Kasumi-1 (cell line): ENCODE results near the gene SLC2A5.

Experiments
- DNase-seq, 2 experiments: peaks; one replicate each; lab custom pipeline; 2025; lab: John Stamatoyannopoulos, UW

SLC2A5 gene

DNA sequence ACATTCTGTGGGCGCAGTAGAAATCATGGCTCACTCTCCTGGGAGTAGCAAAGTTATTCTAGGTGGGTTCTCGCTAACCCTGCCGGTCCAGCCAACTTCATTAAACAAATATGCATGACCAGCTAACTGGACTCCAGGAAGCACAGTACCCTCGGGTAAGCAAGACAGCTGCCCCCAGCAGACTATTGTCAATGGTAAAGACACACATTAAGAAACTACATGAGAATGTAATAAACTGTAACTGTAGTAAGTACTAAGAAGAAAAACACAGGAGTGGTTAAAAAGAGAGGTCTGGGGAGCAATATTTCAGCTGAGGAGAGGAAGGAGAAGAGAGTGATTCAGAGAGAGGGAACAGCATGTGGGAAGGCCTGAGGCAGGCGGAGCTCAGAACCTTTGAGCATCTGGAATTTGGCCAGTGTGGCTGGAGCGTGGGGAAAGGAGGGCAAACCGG lies 7.4 kb downstream of the SLC2A5 start:
- DNase-seq = no peak

- DNase-seq = no peak
These were observed 8.0 kb downstream of the SLC2A5 start for GRCh38 chr1:9061252-9061960.

GRCh38 chr1:9059891-9060744 lies 9.3 kb downstream of the SLC2A5 start:
- no peak for DNase-seq

- DNase-seq = no peak
These were observed 11.0 kb downstream of the SLC2A5 start for GRCh38 chr1:9058465-9058864.

DNA sequence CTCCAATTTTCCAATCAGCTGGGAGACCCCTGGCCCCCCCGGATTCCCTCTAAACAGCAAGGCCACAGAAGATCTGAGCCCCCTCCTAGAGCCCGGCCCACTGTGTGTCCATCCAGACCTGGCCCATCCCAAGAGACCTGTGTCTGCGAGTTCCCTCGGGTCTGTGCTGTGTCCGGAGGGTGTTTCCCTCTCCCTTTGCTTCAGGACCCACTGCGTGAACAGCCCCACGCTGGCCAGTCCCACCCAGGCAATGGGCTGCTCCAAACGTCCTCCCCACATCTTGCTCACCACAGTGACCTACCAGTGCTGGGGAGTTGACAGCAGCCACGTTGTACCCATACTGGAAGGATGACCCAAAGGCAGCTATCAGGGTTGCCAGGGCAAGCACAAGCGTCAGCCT lies 11.6 kb downstream of the SLC2A5 start:
- DNase-seq = no peak

- DNase-seq = no peak
These were observed 17.0 kb downstream of the SLC2A5 start for GRCh38 chr1:9052272-9053049.

GRCh38 chr1:9051379-9051778 lies 18.1 kb downstream of the SLC2A5 start:
- DNase-seq = no peak

- no peak for DNase-seq
These were observed 18.6 kb downstream of the SLC2A5 start for GRCh38 chr1:9050803-9051202.

GRCh38 chr1:9048551-9048950 lies 20.9 kb downstream of the SLC2A5 start:
- DNase-seq = no peak

DNA sequence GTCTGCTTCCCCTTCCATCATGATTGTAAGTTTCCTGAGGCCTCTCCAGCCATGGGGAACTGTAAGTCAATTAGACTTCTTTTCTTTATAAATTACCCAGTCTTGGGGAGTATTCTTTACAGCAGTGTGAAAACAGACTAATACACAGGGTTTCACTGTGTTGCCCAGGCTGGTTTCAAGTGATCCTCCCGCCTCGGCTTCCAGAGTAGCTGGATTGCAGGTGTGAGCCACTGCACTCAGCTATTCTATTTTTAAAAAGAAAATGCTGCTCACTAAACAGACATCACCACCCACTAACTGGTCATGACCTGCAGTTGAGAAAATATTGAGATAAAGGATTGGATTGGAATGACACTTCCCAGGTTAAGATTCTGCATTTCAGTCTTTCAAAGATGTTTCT lies 22.4 kb downstream of the SLC2A5 start:
- DNase-seq = no peak

GRCh38 chr1:9045861-9046510 lies 23.4 kb downstream of the SLC2A5 start:
- DNase-seq = no peak

DNA sequence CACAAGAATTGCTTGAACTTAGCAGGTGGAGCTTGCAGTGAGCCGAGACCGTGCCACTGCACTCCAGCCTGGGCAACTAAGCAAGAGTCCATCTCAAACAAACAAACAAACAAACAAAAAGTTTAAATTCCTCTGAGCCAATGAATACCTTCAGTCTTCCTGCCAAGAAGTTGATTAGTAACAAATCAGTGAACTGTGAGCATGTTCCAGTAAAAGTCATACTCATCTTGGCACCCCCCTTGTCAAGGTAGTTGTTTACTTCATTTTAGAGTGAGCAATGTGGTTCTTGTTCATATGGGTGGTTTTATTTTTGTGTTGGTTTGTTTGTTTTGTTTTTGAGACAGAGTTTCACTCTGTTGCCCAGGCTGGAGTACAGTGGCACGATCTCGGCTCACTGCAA lies 25.2 kb downstream of the SLC2A5 start:
- DNase-seq = no peak

GRCh38 chr1:9042272-9042671 lies 27.2 kb downstream of the SLC2A5 start:
- no peak for DNase-seq

DNA sequence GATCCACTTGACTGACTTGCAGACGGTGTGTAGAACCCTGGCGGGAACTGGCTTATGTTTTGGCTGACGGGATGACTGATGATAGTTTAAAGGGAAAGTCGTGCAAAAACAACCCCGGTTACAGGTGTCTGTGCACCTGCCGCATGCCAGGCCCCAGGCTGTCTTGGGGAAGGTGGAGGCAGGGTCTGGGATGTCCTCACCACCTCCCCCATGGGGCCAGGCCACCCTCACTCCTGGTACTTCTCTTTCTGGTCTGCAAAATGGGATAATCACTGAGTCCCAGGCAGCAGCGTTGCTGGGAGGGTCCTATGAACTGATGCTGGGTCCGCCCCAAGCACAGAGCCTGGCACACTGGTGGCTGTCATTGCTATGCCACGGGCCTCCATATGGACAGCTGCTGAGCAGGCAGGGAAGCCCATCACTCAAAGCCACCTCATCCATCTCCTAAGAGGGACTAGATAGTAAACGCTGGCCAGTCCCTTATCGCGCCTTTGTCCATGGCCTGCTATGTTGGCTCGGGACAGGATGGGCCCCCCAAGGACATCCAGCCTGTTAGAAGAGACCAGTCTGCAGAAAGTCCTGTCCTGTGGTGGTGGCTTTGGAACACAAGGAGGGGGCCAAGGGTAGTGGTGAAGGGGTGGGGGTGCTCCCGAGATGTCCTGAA lies 28.2 kb downstream of the SLC2A5 start:
- no peak for DNase-seq

DNA sequence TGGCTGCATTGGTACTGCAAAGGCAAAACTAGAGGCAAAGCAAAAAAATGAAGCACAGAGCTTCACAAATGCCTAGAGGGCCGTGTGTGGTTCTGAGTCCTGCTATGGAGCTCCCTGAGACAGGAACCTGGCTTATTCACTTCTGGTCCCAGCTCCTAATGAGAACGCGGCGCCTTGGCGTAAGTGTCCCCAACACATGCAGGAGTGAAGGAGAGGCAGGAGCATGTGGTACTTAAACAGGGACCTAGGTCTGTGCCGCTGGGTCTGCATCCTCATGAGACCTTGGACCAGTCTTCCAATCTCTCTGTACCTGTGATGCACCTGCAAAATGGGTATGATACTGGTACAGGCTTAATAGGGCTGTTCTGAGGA lies 28.8 kb downstream of the SLC2A5 start:
- no peak for DNase-seq

GRCh38 chr1:9039761-9040658 lies 29.4 kb downstream of the SLC2A5 start:
- DNase-seq = no peak

DNA sequence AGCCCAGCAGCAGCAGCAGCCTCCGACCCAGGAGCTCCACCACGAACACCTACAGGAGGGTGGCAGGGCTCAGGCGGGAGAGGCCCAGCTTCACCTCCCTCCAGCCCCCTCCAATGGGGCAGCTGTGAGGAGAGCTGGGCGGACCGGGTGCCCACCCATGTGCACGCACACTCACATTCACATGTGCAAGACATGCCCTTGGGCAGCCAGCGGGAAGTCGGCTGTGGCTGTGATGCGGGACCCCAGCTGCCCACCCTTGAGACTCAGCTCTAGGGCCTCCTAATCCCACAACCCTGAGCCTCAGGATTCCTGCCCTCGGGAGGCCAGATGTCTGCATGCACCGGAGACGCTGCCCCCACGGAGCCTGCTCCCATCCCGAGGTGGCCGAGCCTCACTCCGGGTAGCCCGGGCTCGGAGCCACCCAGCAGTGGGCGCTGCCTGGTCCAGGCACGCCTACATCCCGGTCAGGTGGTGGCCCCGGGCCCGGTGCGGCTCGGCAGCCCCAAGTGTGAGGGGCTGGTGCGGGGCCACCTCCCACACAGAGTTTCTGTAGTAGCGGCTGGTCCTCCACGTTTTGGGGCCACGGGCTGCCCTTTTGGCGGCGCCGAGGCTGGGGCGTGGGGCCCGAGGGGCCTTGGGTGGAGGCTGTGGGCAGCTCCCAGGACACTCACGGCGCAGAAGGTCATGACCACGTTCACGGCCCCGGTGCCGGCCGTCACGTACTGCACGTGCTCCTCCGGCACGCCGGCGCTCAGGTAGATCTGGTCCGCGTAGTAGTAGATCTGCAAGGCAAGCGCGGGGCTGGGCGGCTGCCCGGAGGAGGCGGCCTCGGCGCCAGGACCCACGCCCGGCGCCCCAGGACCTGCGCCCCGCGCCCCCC lies 30.3 kb downstream of the SLC2A5 start:
- DNase-seq = no peak

GRCh38 chr1:9038338-9038650 lies 31.1 kb downstream of the SLC2A5 start:
- no peak for DNase-seq

GRCh38 chr1:9037476-9038337 lies 31.7 kb downstream of the SLC2A5 start:
- no peak for DNase-seq
